Right lobe of liver (tissue), 4 donors: ENCODE measurements around the gene SLC25A13.

Source experiments
- CTCF ChIP-seq, 4 donors: fragments of 200-600 bp in 3 of 4; fragments of 450-650 bp in 1 of 4; IDR thresholded peaks; one replicate each; pipeline versions ENCODE4 v1.5.1 to v1.8.0; 2016 to 2022; ENCODE audit warnings: antibody characterized with exemption in 4 of 4, mild to moderate bottlenecking in 2 of 4
- POLR2A ChIP-seq: fragments of 450-650 bp; IDR thresholded peaks from one replicate; pipeline ENCODE4 v1.6.1; 2017; ENCODE audit warnings: antibody characterized with exemption, mild to moderate bottlenecking
- donor health status: DM: no; HTN: no; CAD: no.
- donor health status: DM: no; HTN: no; CAD: no.
- donor health status: DM: no; HTN: yes; CAD: no.

- no peak for TF ChIP-seq CTCF (IDR thresholded peaks at IDR 0.05)
- TF ChIP-seq POLR2A: no peak
These were observed 132.6 kb downstream of the SLC25A13 start for GRCh38 chr7:96189129-96189820.
